Measurements from ENCODE around the gene ARRDC2. TPM values are rescaled to one million over a fixed set of nuclear protein-coding genes. Genes with fewer than 3 reads are reported as not detected.
A peak's percentile ranks its signal among the peaks of the same experiment; 100 is the strongest.

ARRDC2 gene
- total and polyA plus RNA-seq, 4 donors = 2.7 to 32.3 (median 6.5) TPM

DNA sequence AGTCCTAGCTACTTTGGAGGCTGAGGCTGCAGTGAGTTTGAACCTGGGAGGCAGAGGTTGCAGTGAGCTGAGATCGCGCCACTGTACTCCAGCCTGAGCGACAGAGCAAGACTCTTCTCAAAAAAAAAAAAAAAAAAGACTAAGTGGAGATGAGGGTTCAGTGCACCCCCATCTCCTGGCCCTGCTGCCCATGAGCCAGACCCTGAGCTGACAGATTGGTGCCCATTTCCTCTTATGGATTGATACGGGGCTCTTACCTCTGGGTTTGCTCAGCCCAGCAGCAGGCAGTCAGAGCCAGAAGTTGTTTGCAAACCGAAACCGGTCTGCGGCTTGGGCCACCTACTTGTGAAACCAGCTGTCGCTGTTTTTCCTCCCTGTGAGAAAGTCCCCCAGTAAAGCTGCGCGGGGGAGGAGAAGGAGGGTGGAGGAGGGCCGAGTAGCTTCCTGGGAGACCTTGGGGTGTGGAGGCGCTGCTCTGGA is 36.9 kb downstream of the ARRDC2 start (continued):
- TF ChIP-seq, protein P1, sequence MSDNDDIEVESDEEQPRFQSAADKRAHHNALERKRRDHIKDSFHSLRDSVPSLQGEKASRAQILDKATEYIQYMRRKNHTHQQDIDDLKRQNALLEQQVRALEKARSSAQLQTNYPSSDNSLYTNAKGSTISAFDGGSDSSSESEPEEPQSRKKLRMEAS (IDR thresholded peaks at IDR 0.05) = no peak
- TF ChIP-seq RXRA (IDR thresholded peaks at IDR 0.05) = peak in 1 of 2 donors; percentile 40

DNA sequence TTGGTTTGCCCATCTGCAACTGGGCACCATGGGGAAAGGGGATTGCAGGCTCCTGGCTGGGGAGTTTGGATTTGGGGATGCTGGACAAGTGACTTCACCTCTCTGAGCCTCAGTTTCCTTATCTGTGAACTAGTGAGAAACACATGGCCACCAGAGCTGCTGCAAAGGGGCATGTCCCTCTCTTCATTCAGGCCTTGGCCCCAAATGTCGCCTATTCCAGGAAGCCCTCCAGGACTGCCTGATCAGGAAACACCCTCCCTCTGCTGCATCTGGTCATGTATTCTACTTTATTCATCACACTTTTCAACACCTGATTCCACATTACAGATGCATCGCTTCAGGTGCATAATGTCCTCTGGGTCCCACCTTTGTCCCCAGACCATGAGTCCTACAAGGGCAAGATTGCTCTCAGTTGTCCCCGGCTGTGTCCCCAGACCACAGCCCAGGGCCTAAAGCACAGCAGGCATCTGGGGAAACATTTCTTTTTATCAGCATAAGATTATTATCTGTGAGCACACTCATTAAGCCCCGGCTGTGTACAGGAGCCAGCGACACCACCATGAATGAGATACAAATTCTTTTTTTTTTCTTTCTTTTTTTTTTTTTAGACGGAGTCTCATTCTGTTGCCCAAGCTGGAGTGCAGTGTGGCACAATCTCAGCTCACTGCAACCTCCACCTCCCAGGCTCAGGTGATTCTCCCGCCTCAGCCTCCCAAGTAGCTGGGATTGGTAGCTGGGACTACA is 37.5 kb downstream of the ARRDC2 start:
- Histone ChIP-seq H3K9me3 (ENCODE audit: control insufficient read depth in 4 of 4, low read length in 3 of 4) (no peaks in the 10 kb centered on the region), H3K27me3 (ENCODE audit: control insufficient read depth in 4 of 4, insufficient read depth in 4 of 4, low read length in 3 of 4) (no peaks in the 10 kb centered on the region), H3K9ac (ENCODE audit: low read depth in 1 of 2, low read length in 2 of 2) (peak overlapping the region; percentile 68 to 77), H3K27ac (ENCODE audit: low read depth in 1 of 2, low read length in 2 of 2) (peak overlapping the region; percentile 90 to 96), H3K4me3 (ENCODE audit: low read depth in 1 of 3, low read length in 3 of 3) (peak overlapping the region; percentile 30 to 41 (median 30)), H3K4me1 (ENCODE audit: control insufficient read depth in 4 of 4, insufficient read depth in 4 of 4, low read length in 3 of 4) (peaks cover 2 to 29% (median 17%) of the 10 kb centered on the region in 4 donors), H3K36me3 (ENCODE audit: control insufficient read depth in 4 of 4, insufficient read depth in 3 of 4, low read depth in 1 of 4, low read length in 3 of 4) (no peaks in the 10 kb centered on the region)
- DNase-seq (ENCODE audit: low spot score) = no peak
- TF ChIP-seq TAF1 (conservative IDR thresholded peaks at IDR 0.05) = peak; percentile 17
- TF ChIP-seq, protein P2, sequence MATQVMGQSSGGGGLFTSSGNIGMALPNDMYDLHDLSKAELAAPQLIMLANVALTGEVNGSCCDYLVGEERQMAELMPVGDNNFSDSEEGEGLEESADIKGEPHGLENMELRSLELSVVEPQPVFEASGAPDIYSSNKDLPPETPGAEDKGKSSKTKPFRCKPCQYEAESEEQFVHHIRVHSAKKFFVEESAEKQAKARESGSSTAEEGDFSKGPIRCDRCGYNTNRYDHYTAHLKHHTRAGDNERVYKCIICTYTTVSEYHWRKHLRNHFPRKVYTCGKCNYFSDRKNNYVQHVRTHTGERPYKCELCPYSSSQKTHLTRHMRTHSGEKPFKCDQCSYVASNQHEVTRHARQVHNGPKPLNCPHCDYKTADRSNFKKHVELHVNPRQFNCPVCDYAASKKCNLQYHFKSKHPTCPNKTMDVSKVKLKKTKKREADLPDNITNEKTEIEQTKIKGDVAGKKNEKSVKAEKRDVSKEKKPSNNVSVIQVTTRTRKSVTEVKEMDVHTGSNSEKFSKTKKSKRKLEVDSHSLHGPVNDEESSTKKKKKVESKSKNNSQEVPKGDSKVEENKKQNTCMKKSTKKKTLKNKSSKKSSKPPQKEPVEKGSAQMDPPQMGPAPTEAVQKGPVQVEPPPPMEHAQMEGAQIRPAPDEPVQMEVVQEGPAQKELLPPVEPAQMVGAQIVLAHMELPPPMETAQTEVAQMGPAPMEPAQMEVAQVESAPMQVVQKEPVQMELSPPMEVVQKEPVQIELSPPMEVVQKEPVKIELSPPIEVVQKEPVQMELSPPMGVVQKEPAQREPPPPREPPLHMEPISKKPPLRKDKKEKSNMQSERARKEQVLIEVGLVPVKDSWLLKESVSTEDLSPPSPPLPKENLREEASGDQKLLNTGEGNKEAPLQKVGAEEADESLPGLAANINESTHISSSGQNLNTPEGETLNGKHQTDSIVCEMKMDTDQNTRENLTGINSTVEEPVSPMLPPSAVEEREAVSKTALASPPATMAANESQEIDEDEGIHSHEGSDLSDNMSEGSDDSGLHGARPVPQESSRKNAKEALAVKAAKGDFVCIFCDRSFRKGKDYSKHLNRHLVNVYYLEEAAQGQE (IDR thresholded peaks at IDR 0.05) = no peak
- WGBS = 70% methylated on average over 7 of the region's 7 CpGs

DNA sequence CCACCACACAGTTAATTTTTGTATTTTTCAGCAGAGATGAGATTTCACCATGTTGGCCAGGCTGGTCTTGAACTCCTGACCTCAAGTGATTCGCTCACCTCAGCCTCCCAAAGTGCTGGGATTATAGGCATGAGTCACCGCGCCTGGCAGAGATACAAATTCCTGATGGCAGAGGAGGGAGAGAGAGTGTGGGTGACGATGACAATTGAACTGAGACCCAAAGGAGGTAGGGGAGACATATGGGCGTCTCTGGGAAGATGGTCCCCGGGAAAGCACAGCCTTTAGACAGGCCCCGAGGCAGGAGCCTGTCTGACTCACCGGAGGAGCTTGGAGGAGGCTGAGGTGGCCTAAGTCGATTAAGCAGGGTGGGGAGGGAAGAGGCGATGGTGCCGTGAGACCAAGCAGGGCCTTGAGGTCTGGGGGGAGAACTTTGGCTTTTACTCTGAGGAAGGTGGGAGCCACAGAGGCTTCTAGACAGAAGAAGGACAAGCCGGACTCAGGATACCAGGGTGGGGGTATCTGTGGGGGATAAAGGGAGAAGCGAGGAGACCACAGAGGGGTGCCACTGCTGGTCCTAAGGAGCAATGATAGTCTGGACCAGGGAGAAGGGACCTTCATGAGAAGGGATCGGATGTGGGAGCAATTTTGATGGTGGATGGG is 38.2 kb downstream of the ARRDC2 start:
- peak overlapping the region in 1 of 2 donors; percentile 48 for H3K9ac ChIP-seq (ENCODE audit: low read depth in 1 of 2, low read length in 2 of 2)
- DNase-seq (ENCODE audit: low spot score) = no peak

DNA sequence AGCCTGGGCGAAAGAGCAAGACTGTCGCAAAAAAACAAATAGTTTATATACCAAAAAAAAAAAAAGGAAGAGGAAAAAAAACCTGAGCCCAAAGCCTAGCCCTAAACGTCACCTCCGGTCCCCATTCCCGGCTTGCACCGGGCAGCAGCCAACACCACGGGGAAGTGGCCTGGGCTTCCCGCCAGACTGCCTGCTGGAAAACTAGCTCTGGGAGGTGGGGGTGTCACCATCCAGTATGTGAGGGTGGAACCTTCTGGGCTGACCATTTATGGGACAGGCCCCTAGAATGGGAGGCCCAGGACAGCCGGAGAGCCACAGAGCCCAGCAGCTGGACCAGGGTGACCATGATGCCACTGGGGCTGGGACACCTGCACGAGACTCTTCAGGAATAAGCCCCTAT is 41.4 kb downstream of the ARRDC2 start:
- Histone ChIP-seq H3K9ac (ENCODE audit: low read depth in 1 of 2, low read length in 2 of 2) (no peak overlapping the region), H3K27me3 (ENCODE audit: control insufficient read depth in 4 of 4, insufficient read depth in 4 of 4, low read length in 3 of 4) (no peaks in the 10 kb centered on the region), H3K9me3 (ENCODE audit: control insufficient read depth in 4 of 4, low read length in 3 of 4) (no peaks in the 10 kb centered on the region), H3K4me1 (ENCODE audit: control insufficient read depth in 4 of 4, insufficient read depth in 4 of 4, low read length in 3 of 4) (peaks cover 2 to 41% (median 24%) of the 10 kb centered on the region in 4 donors), H3K27ac (ENCODE audit: low read depth in 1 of 2, low read length in 2 of 2) (peak overlapping the region; percentile 88 to 94), H3K36me3 (ENCODE audit: control insufficient read depth in 4 of 4, insufficient read depth in 3 of 4, low read depth in 1 of 4, low read length in 3 of 4) (no peaks in the 10 kb centered on the region), H3K4me3 (ENCODE audit: low read depth in 1 of 3, low read length in 3 of 3) (no peak overlapping the region)
- WGBS = 14% methylated on average over 10 of the region's 10 CpGs
- no peak for DNase-seq (ENCODE audit: low spot score)
- TF ChIP-seq EGR1 (IDR thresholded peaks at IDR 0.05; ENCODE audit: low read depth in 2 of 2) (peak in 1 of 2 donors; percentile 91), FOXA2 (IDR thresholded peaks at IDR 0.05) (peak; percentile 17), YY1 (IDR thresholded peaks at IDR 0.05) (peak; percentile 92), GABPA (IDR thresholded peaks at IDR 0.05 in 1 of 2, conservative IDR thresholded peaks at IDR 0.05 in 1 of 2) (peak; percentile 74 to 92), SP1 (IDR thresholded peaks at IDR 0.05) (peak; percentile 68), NR2F2 (IDR thresholded peaks at IDR 0.05) (no peak), TAF1 (conservative IDR thresholded peaks at IDR 0.05) (peak; percentile 35), RXRA (IDR thresholded peaks at IDR 0.05) (peak; percentile 22 to 86), JUND (IDR thresholded peaks at IDR 0.05) (peak in 1 of 2 donors; percentile 76)
- TF ChIP-seq, protein P3, sequence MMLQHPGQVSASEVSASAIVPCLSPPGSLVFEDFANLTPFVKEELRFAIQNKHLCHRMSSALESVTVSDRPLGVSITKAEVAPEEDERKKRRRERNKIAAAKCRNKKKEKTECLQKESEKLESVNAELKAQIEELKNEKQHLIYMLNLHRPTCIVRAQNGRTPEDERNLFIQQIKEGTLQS (IDR thresholded peaks at IDR 0.05) = no peak
- TF ChIP-seq, protein P1 (IDR thresholded peaks at IDR 0.05) = peak; percentile 95
- TF ChIP-seq, protein P4, sequence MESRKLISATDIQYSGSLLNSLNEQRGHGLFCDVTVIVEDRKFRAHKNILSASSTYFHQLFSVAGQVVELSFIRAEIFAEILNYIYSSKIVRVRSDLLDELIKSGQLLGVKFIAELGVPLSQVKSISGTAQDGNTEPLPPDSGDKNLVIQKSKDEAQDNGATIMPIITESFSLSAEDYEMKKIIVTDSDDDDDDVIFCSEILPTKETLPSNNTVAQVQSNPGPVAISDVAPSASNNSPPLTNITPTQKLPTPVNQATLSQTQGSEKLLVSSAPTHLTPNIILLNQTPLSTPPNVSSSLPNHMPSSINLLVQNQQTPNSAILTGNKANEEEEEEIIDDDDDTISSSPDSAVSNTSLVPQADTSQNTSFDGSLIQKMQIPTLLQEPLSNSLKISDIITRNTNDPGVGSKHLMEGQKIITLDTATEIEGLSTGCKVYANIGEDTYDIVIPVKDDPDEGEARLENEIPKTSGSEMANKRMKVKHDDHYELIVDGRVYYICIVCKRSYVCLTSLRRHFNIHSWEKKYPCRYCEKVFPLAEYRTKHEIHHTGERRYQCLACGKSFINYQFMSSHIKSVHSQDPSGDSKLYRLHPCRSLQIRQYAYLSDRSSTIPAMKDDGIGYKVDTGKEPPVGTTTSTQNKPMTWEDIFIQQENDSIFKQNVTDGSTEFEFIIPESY (IDR thresholded peaks at IDR 0.05) = peak; percentile 83

More for the DNA sequence above, 38.2 kb downstream of the ARRDC2 start:
- no peaks in the 10 kb centered on the region for H3K36me3 ChIP-seq (ENCODE audit: control insufficient read depth in 4 of 4, insufficient read depth in 3 of 4, low read depth in 1 of 4, low read length in 3 of 4)
- peak in 1 of 2 donors; percentile 6 for TF ChIP-seq HNF4A (conservative IDR thresholded peaks at IDR 0.05)
- no peak for TF ChIP-seq TAF1 (conservative IDR thresholded peaks at IDR 0.05)
- TF ChIP-seq JUND (IDR thresholded peaks at IDR 0.05) = peak in 1 of 2 donors; percentile 87
- TF ChIP-seq, protein P1 (IDR thresholded peaks at IDR 0.05) = no peak
- TF ChIP-seq HNF4G (IDR thresholded peaks at IDR 0.05) = no peak
- H3K27me3 ChIP-seq (ENCODE audit: control insufficient read depth in 4 of 4, insufficient read depth in 4 of 4, low read length in 3 of 4) = no peaks in the 10 kb centered on the region
- H3K27ac ChIP-seq (ENCODE audit: low read depth in 1 of 2, low read length in 2 of 2) = peak overlapping the region; percentile 90 to 96
- 71% methylated on average over 14 of the region's 14 CpGs for WGBS
- peaks cover 2 to 31% (median 19%) of the 10 kb centered on the region in 4 donors for H3K4me1 ChIP-seq (ENCODE audit: control insufficient read depth in 4 of 4, insufficient read depth in 4 of 4, low read length in 3 of 4)
- no peaks in the 10 kb centered on the region for H3K9me3 ChIP-seq (ENCODE audit: control insufficient read depth in 4 of 4, low read length in 3 of 4)
- H3K4me3 ChIP-seq (ENCODE audit: low read depth in 1 of 3, low read length in 3 of 3) = no peak overlapping the region
